Measurements from ENCODE around the gene MT1A. TPM values are rescaled to one million over a fixed set of nuclear protein-coding genes. Genes with fewer than 3 reads are reported as not detected.

MT1A gene
- total and polyA plus RNA-seq, 10 of the 15 experiments (the other 5 are each of a cell fraction or from before 2014, with no cell fraction given) = not detected

DNA sequence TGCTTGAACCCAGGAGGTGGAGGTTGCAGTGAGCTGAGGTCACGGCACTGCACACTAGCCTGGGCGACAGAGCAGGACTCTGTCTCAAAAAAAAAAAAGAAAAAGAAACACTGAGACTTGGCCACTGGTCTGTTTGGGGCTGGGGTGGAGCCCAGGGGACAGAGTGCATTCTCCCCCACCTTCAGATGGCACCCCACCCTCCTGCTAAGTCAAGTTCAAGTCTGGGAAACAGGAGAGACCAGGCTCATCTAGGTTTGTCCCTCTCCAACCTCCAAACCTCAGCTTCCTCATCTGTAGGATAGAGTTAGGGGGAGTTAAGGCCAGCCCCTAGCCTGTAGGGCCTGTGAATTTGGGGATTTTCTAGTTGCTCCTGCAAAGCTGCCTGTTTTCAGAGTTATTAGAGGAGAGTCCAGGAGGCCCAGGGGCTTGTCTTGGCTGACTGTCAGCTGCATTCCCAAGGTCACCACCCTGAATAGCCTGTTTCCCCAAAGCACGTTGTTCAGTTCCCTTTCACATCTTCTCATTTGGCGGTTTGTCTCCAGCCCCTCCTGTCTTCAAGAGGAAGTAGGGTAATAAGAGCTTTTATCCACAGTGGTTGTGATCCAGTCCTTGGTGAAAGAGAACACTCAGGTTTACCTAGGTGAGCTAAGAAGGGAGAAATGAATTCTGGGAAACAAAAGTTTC lies 46.9 kb upstream of the MT1A start:
- FAIRE-seq (no peak), DNase-seq (ENCODE audit: low read depth, low spot score) (no peak), ATAC-seq (no peak)
- 41% methylated on average over 4 of the region's 4 CpGs for WGBS (ENCODE audit: insufficient coverage, insufficient replicate concordance, low lambda C conversion rate, missing lambda C conversion rate)
- intact Hi-C loops (cut with micrococcal nuclease; ENCODE audit: unreplicated experiment) = no loop called here
- H3K79me2 ChIP-seq (ENCODE audit: control insufficient read depth, insufficient read depth, low read length) = no peaks in the 10 kb centered on the region
- no peak overlapping the region for H3K9ac ChIP-seq (ENCODE audit: control insufficient read depth, insufficient read depth, low read length)
- SMC1A ChIA-PET (ENCODE audit: uncharacterized antibody, unreplicated experiment) = interaction anchor here (0.7 to 1.8 kb wide), 5 partner anchors 9 to 117 kb away, joined by 3 to 5 read pairs (median 4); no protein-coding TSS in a partner anchor
- peaks cover 9 to 13% of the 10 kb centered on the region in 2 experiments for H3K27me3 ChIP-seq (replicated peaks in 1 of 2; ENCODE audit: control insufficient read depth in 2 of 2, insufficient read depth in 2 of 2, low read length in 1 of 2)
- in situ Hi-C loops (cut with MboI) = no loop called here
- H3K4me3 ChIP-seq = no peak overlapping the region
- no peaks in the 10 kb centered on the region; the same call in 1 of the 2 replicates for H3K4me1 ChIP-seq (ENCODE audit: control insufficient read depth, insufficient read depth, low read length)
- POLR2A ChIA-PET = no interaction called here
- RAD21 ChIA-PET (ENCODE audit: unreplicated experiment) = interaction anchor here (1.0 to 2.0 kb wide), 4 partner anchors 9 to 117 kb away, joined by 3 to 5 read pairs (median 4); no protein-coding TSS in a partner anchor
- peaks cover 3% of the 10 kb centered on the region; the same call in 2 of the 3 replicates for H3K9me3 ChIP-seq (replicated peaks; ENCODE audit: control insufficient read depth, insufficient read depth, low read length)
- TF ChIP-seq E2F8 (IDR thresholded peaks at IDR 0.05; ENCODE audit: low read depth, partially characterized antibody) = no peak
- no peak for TF ChIP-seq CHD1 (IDR thresholded peaks at IDR 0.05; ENCODE audit: low read depth, low read length)
- TF ChIP-seq ZSCAN29 (IDR thresholded peaks at IDR 0.05) = no peak
- no peak for TF ChIP-seq SREBF2 (IDR thresholded peaks at IDR 0.05; ENCODE audit: low read length)
- no peak for TF ChIP-seq ZNF274 (IDR thresholded peaks at IDR 0.05; ENCODE audit: insufficient read depth, insufficient read length)
- TF ChIP-seq EZH2 (IDR thresholded peaks at IDR 0.05; ENCODE audit: borderline replicate concordance, control insufficient read depth, low read depth, low read length) = no peak
- no peak for TF ChIP-seq RB1 (IDR thresholded peaks at IDR 0.05; ENCODE audit: borderline replicate concordance)
- TF ChIP-seq FOXM1 (IDR thresholded peaks at IDR 0.05; ENCODE audit: low read depth, low read length) = no peak
- no peak for TF ChIP-seq SMARCA5 (IDR thresholded peaks at IDR 0.05)
- no peak for TF ChIP-seq ASH2L (IDR thresholded peaks at IDR 0.05; ENCODE audit: borderline replicate concordance, low read depth)
- no peak for TF ChIP-seq RAD51 (IDR thresholded peaks at IDR 0.05)
- TF ChIP-seq HDGF (IDR thresholded peaks at IDR 0.05) = no peak
- no peak for TF ChIP-seq PML (IDR thresholded peaks at IDR 0.05; ENCODE audit: low read length)
- TF ChIP-seq MTA2 (IDR thresholded peaks at IDR 0.05; ENCODE audit: low read depth) = no peak
- TF ChIP-seq, protein P1, sequence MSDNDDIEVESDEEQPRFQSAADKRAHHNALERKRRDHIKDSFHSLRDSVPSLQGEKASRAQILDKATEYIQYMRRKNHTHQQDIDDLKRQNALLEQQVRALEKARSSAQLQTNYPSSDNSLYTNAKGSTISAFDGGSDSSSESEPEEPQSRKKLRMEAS (IDR thresholded peaks at IDR 0.05; ENCODE audit: low read depth, low read length) = no peak
- no peak overlapping the region for H2AFZ ChIP-seq (ENCODE audit: control insufficient read depth, low read depth, low read length)
- BruUV-seq (replicated peaks) = no TSS peak
- H3K27ac ChIP-seq (ENCODE audit: control insufficient read depth, insufficient read depth) = no peak overlapping the region
- no peaks in the 10 kb centered on the region for H3K36me3 ChIP-seq (ENCODE audit: control insufficient read depth in 2 of 2, insufficient read depth in 2 of 2, low read length in 1 of 2)
- H4K20me1 ChIP-seq (ENCODE audit: control insufficient read depth, insufficient read depth) = no peaks in the 10 kb centered on the region
- H3K4me2 ChIP-seq (ENCODE audit: control insufficient read depth, insufficient read depth) = no peak overlapping the region
- CTCF ChIA-PET = interaction anchor here (0.8 to 1.6 kb wide), 6 partner anchors 9 to 111 kb away, joined by 3 to 8 read pairs (median 4); no protein-coding TSS in a partner anchor

All from GM12878 (cell line).